Mucosa of stomach (tissue), 1 donor: Measurements from ENCODE around the gene HSPB7.
"Not testable (repeated sequence)": the region's sequence is repeated elsewhere in the genome, so short reads cannot be mapped to it uniquely, and the experiment has no call there.

Source experiments
- H3K27me3 ChIP-seq: one replicate; pipeline ENCODE4 v1.7.0; 2013; ENCODE audit warnings: mild to moderate bottlenecking, low read length; ENCODE audit not compliant: control insufficient read depth, insufficient read depth
- H3K36me3 ChIP-seq: one replicate; pipeline ENCODE4 v1.7.0; 2013; ENCODE audit warnings: low read length; ENCODE audit not compliant: control insufficient read depth, insufficient read depth
- H3K4me1 ChIP-seq: one replicate; pipeline ENCODE4 v1.7.0; 2013; ENCODE audit warnings: mild to moderate bottlenecking, low read length; ENCODE audit not compliant: control insufficient read depth, insufficient read depth
- H3K4me3 ChIP-seq: one replicate; pipeline ENCODE4 v1.7.0; 2013; ENCODE audit warnings: low read length
- H3K9ac ChIP-seq: one replicate; pipeline ENCODE4 v1.7.0; 2013; ENCODE audit warnings: mild to moderate bottlenecking, low read length, moderate library complexity
- H3K9me3 ChIP-seq: one replicate; pipeline ENCODE4 v1.7.0; 2013; ENCODE audit warnings: mild to moderate bottlenecking, low read length, moderate library complexity; ENCODE audit not compliant: control insufficient read depth
- donor health status: Pancreatic carcinoma.

HSPB7 gene

GRCh38 chr1:16017461-16018303 lies at the start of gene HSPB7:
Gene HSPB7 (minus strand): TSS chr1:16018043. CDS start chr1:16017963, 80 bp downstream.
- Histone ChIP-seq H3K27me3 (peaks cover 11% of the 10 kb centered on the region), H3K4me3 (no peak within 1 kb of the TSS), H3K36me3 (no peaks in the 10 kb centered on the region), H3K9me3 (no peaks in the 10 kb centered on the region), H3K9ac (no peak within 1 kb of the TSS), H3K4me1 (peaks cover 24% of the 10 kb centered on the region)

- H3K9ac ChIP-seq: no peak overlapping the region
- H3K27me3 ChIP-seq: peaks cover 4% of the 10 kb centered on the region
- no peaks in the 10 kb centered on the region for H3K36me3 ChIP-seq
- H3K4me3 ChIP-seq: no peak overlapping the region
- no peaks in the 10 kb centered on the region for H3K9me3 ChIP-seq
- peaks cover 21% of the 10 kb centered on the region for H3K4me1 ChIP-seq
These were observed 49.4 kb upstream of the HSPB7 start for GRCh38 chr1:16067127-16067768.

- Histone ChIP-seq H3K9ac (no peak overlapping the region), H3K4me3 (no peak overlapping the region), H3K4me1 (peaks cover 21% of the 10 kb centered on the region), H3K36me3 (no peaks in the 10 kb centered on the region), H3K9me3 (no peaks in the 10 kb centered on the region), H3K27me3 (no peaks in the 10 kb centered on the region)
These were observed 48.4 kb upstream of the HSPB7 start for GRCh38 chr1:16066245-16066644.

- H3K9ac ChIP-seq: no peak overlapping the region
These were observed 47.4 kb upstream of the HSPB7 start for GRCh38 chr1:16065269-16065576.

GRCh38 chr1:16064536-16065268 lies 46.9 kb upstream of the HSPB7 start:
- Histone ChIP-seq H3K9ac (no peak overlapping the region), H3K4me1 (peaks cover 21% of the 10 kb centered on the region), H3K27me3 (no peaks in the 10 kb centered on the region), H3K4me3 (no peak overlapping the region), H3K36me3 (no peaks in the 10 kb centered on the region), H3K9me3 (no peaks in the 10 kb centered on the region)

More at GRCh38 chr1:16065269-16065576, 47.4 kb upstream of the HSPB7 start:
- Histone ChIP-seq H3K27me3 (no peaks in the 10 kb centered on the region), H3K36me3 (no peaks in the 10 kb centered on the region), H3K4me3 (no peak overlapping the region), H3K4me1 (peaks cover 21% of the 10 kb centered on the region), H3K9me3 (no peaks in the 10 kb centered on the region)

GRCh38 chr1:16063921-16064320 lies 46.1 kb upstream of the HSPB7 start:
- Histone ChIP-seq H3K27me3 (no peaks in the 10 kb centered on the region), H3K4me3 (no peak overlapping the region), H3K9me3 (no peaks in the 10 kb centered on the region), H3K4me1 (peaks cover 21% of the 10 kb centered on the region), H3K36me3 (no peaks in the 10 kb centered on the region), H3K9ac (no peak overlapping the region)

GRCh38 chr1:16063226-16063829 lies 45.5 kb upstream of the HSPB7 start:
- Histone ChIP-seq H3K9ac (no peak overlapping the region), H3K4me1 (peaks cover 21% of the 10 kb centered on the region), H3K27me3 (no peaks in the 10 kb centered on the region), H3K36me3 (no peaks in the 10 kb centered on the region), H3K4me3 (no peak overlapping the region), H3K9me3 (no peaks in the 10 kb centered on the region)

- not testable (repeated sequence) for H3K9me3 ChIP-seq, H3K27me3 ChIP-seq, H3K9ac ChIP-seq, H3K4me3 ChIP-seq, H3K36me3 ChIP-seq
- H3K4me1 ChIP-seq: peaks cover 18% of the 10 kb centered on the region
These were observed 44.8 kb upstream of the HSPB7 start for GRCh38 chr1:16062687-16063075.

GRCh38 chr1:16061989-16062686 lies 44.3 kb upstream of the HSPB7 start:
- not testable (repeated sequence) for H3K4me3 ChIP-seq, H3K36me3 ChIP-seq, H3K9ac ChIP-seq, H3K9me3 ChIP-seq, H3K27me3 ChIP-seq
- H3K4me1 ChIP-seq: peaks cover 13% of the 10 kb centered on the region

- peaks cover 10% of the 10 kb centered on the region for H3K4me1 ChIP-seq
- no peaks in the 10 kb centered on the region for H3K9me3 ChIP-seq
- no peak overlapping the region for H3K9ac ChIP-seq
- H3K27me3 ChIP-seq: peaks cover 3% of the 10 kb centered on the region
- no peaks in the 10 kb centered on the region for H3K36me3 ChIP-seq
- H3K4me3 ChIP-seq: no peak overlapping the region
These were observed 43.4 kb upstream of the HSPB7 start for GRCh38 chr1:16061266-16061665.

GRCh38 chr1:16058394-16059120 lies 40.7 kb upstream of the HSPB7 start:
- not testable (repeated sequence) for H3K36me3 ChIP-seq, H3K4me1 ChIP-seq, H3K9me3 ChIP-seq, H3K9ac ChIP-seq, H3K27me3 ChIP-seq, H3K4me3 ChIP-seq
